Gastrocnemius medialis (tissue), 4 donors: ENCODE measurements around the gene FGF2.

Experiments
- POLR2A ChIP-seq, 2 donors: fragments of 450-650 bp; IDR thresholded peaks; one replicate each; pipeline ENCODE4 v1.6.1; 2017; ENCODE audit warnings: antibody characterized with exemption in 2 of 2, mild to moderate bottlenecking in 2 of 2, moderate library complexity in 2 of 2
- TF ChIP-seq, protein P1 (sequence below), 5 experiments: fragments of 450-650 bp in 3 of 5; fragments of 200-600 bp in 2 of 5; sonication (generic) in 2 of 5; IDR thresholded peaks in 4 of 5; conservative IDR thresholded peaks in 1 of 5; 1 replicate in 4 of 5; 2 replicates in 1 of 5; pipeline ENCODE4 v1.5.1; 2016 to 2019; ENCODE audit warnings: antibody characterized with exemption in 5 of 5, mild to moderate bottlenecking in 3 of 5, moderate library complexity in 3 of 5

DNA sequence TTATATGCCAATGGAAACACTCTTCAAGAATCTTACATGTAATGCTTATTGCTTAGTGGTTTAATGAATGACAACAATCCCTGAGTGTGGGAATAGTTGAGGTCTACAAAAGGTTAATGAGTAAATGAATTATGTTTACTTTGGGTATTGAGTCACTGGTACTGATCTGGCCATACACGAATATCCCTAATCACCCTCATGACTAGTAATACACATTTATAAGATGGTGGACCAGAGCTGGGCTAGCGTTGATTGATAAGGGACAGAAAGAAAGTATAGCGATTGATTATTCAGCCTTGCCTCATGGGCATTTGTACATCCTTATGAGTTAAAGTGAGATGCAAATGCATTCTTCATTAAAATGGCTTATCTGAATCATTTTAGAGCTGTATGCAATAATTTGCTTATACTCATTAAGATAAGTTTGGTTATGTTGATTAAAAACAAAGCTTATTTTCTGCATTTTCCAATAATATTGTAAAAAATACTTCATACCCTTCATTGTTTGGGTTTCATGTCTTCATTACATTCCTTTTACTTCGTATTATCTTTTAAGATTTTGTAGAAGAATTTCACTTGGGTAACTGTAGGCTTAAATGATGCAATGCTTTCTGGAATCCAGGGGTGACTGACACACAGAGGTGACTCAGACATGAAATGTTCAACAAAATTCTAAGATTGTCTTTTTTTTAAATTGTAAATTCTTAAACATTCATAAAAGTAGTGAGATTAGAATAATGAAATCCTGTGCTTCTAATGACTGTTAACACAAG, 47.4 kb downstream of the FGF2 start:
- TF ChIP-seq, protein P1, sequence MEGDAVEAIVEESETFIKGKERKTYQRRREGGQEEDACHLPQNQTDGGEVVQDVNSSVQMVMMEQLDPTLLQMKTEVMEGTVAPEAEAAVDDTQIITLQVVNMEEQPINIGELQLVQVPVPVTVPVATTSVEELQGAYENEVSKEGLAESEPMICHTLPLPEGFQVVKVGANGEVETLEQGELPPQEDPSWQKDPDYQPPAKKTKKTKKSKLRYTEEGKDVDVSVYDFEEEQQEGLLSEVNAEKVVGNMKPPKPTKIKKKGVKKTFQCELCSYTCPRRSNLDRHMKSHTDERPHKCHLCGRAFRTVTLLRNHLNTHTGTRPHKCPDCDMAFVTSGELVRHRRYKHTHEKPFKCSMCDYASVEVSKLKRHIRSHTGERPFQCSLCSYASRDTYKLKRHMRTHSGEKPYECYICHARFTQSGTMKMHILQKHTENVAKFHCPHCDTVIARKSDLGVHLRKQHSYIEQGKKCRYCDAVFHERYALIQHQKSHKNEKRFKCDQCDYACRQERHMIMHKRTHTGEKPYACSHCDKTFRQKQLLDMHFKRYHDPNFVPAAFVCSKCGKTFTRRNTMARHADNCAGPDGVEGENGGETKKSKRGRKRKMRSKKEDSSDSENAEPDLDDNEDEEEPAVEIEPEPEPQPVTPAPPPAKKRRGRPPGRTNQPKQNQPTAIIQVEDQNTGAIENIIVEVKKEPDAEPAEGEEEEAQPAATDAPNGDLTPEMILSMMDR (IDR thresholded peaks at IDR 0.05 in 4 of 5, conservative IDR thresholded peaks at IDR 0.05 in 1 of 5): no peak
- no peak for TF ChIP-seq POLR2A (IDR thresholded peaks at IDR 0.05)
